HEK293T (cell line): Measurements from ENCODE around the gene ANKS1A.

Source experiments
- CTCF ChIA-PET: fragments of 350-600 bp; formaldehyde crosslinking; extraction: SDS; loops from one replicate; lab custom pipeline; 2021; ENCODE audit warnings: antibody characterized with exemption, inconsistent platforms; lab: Yijun Ruan, JAX
- POLR2A ChIA-PET: fragments of 350-600 bp; formaldehyde crosslinking; extraction: SDS; loops from one replicate; lab custom pipeline; 2020; ENCODE audit warnings: antibody characterized with exemption, inconsistent platforms; lab: Yijun Ruan, JAX
- DNase-seq: peaks from one replicate; pipeline ENCODE4 v3.0.0; 2012; ENCODE audit warnings: mixed read lengths; ENCODE audit errors: extremely low spot score
- ARNT ChIP-seq: fragments of 450-650 bp; IDR thresholded peaks from 2 replicates; pipeline ENCODE4 v1.6.1; 2017; ENCODE audit warnings: mild to moderate bottlenecking
- BHLHE40 ChIP-seq: fragments of 450-650 bp; IDR thresholded peaks from 2 replicates; pipeline ENCODE4 v1.6.1; 2016; ENCODE audit warnings: mild to moderate bottlenecking, moderate library complexity, borderline replicate concordance
- CTBP1 ChIP-seq: fragments of 450-650 bp; IDR thresholded peaks from 2 replicates; pipeline ENCODE4 v1.6.1; 2016; ENCODE audit warnings: borderline replicate concordance
- ELF4 ChIP-seq: fragments of 450-650 bp; IDR thresholded peaks from 2 replicates; pipeline ENCODE4 v1.6.1; 2017; ENCODE audit warnings: antibody characterized with exemption
- FOXA1 ChIP-seq: fragments of 450-650 bp; IDR thresholded peaks from 2 replicates; pipeline ENCODE4 v1.6.1; 2016; ENCODE audit warnings: mild to moderate bottlenecking
- FOXK2 ChIP-seq: fragments of 450-650 bp; IDR thresholded peaks from 2 replicates; pipeline ENCODE4 v1.6.1; 2016; ENCODE audit warnings: mild to moderate bottlenecking
- FOXM1 ChIP-seq: fragments of 450-650 bp; IDR thresholded peaks from 2 replicates; pipeline ENCODE4 v1.6.1; 2017; ENCODE audit warnings: mild to moderate bottlenecking, borderline replicate concordance
- HDGF ChIP-seq: fragments of 450-650 bp; IDR thresholded peaks from 2 replicates; pipeline ENCODE4 v1.6.1; 2017; ENCODE audit warnings: antibody characterized with exemption, borderline replicate concordance
- L3MBTL2 ChIP-seq: fragments of 450-650 bp; conservative IDR thresholded peaks from 2 replicates; pipeline ENCODE4 v1.6.1; 2016; ENCODE audit warnings: mild to moderate bottlenecking
- LEF1 ChIP-seq: fragments of 450-650 bp; IDR thresholded peaks from 2 replicates; pipeline ENCODE4 v1.6.1; 2017; ENCODE audit warnings: mild to moderate bottlenecking, borderline replicate concordance
- NFRKB ChIP-seq: fragments of 450-650 bp; IDR thresholded peaks from 2 replicates; pipeline ENCODE4 v1.6.1; 2016; ENCODE audit warnings: mild to moderate bottlenecking, moderate library complexity
- SP1 ChIP-seq: fragments of 450-650 bp; IDR thresholded peaks from 2 replicates; pipeline ENCODE4 v1.6.1; 2017
- SUZ12 ChIP-seq: fragments of 450-650 bp; IDR thresholded peaks from 2 replicates; pipeline ENCODE4 v1.6.1; 2016; ENCODE audit warnings: mild to moderate bottlenecking
- TARDBP ChIP-seq: fragments of 450-650 bp; IDR thresholded peaks from 2 replicates; pipeline ENCODE4 v1.6.1; 2016
- ZNF384 ChIP-seq: fragments of 450-650 bp; IDR thresholded peaks from 2 replicates; pipeline ENCODE4 v1.6.1; 2016
- TF ChIP-seq, protein P1 (sequence below): fragments of 450-650 bp; IDR thresholded peaks from 2 replicates; pipeline ENCODE4 v1.6.1; 2016

Gene ANKS1A

DNA sequence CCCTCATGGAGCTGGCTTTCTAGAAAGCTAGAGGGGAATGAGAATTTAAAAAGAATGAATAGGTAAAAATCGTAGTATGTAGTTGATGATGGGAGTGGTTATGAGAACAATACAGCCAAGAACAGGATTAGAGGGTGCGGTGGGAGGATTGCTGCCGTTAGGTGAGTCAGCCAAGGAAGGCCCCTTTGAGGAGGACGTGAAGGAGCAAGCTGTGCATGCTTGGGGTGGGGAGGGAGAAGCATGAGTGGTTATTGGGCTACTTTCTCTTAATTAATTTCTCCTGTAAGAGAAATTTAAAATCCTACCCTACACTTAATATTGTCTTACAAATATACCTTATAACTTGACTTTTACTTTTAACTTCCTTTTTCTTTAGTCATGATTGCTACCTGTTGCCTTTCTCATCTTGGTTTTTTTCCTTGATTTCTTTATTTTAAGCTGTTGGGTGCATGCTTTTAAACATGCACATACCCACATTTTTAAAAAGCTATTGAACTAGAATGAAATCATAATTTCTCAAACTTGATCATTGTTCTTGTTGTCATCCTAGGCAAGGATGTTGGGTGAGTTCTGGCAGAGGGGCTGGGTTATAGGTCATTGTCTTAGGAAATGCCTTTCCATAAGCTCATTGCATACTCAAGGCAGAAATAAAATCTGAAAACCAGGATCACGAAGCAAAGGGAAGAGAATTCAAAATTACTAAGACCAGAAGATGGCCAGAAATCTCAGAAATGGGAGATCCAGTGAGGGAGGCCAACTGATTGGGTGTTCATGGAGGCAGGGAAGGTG is 137.6 kb downstream of the ANKS1A start:
- POLR2A ChIA-PET: no interaction called here
- no peak for TF ChIP-seq CTBP1
- no peak for TF ChIP-seq L3MBTL2
- TF ChIP-seq ZNF384: no peak
- no peak for TF ChIP-seq BHLHE40
- TF ChIP-seq HDGF: no peak
- no peak for TF ChIP-seq SUZ12
- TF ChIP-seq SP1: no peak
- no peak for TF ChIP-seq TARDBP
- TF ChIP-seq FOXM1: no peak
- TF ChIP-seq NFRKB: no peak
- no peak for TF ChIP-seq FOXA1
- TF ChIP-seq, protein P1, sequence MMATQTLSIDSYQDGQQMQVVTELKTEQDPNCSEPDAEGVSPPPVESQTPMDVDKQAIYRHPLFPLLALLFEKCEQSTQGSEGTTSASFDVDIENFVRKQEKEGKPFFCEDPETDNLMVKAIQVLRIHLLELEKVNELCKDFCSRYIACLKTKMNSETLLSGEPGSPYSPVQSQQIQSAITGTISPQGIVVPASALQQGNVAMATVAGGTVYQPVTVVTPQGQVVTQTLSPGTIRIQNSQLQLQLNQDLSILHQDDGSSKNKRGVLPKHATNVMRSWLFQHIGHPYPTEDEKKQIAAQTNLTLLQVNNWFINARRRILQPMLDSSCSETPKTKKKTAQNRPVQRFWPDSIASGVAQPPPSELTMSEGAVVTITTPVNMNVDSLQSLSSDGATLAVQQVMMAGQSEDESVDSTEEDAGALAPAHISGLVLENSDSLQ: no peak
- no peak for TF ChIP-seq ELF4
- TF ChIP-seq LEF1: no peak
- no peak for TF ChIP-seq FOXK2
- no peak for TF ChIP-seq ARNT
- DNase-seq: no peak
- CTCF ChIA-PET: interaction anchor here (0.6 kb wide), 1 partner anchor 274 kb away, joined by 4 read pairs; no protein-coding TSS in a partner anchor

DNA sequence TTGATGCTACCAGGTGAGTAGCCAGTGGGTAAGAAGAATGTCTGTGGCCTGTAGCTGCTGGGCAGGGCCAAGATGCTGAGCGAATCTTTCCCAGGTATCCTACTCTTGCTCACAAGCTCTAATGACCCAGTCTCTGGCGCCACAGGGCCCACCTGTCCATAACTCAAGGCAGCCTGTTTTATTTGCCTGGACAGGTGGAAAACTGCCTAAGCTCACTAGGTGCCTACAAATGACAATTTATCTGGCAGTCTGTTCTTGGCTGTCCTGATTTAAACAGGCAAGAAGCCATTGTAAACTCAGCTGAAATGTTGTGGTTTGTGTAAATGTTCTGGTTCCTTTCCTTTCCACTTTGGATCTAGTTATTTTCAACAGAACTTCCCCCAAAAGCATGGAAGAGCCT is 138.8 kb downstream of the ANKS1A start:
- DNase-seq: no peak
- ChIA-PET POLR2A (no interaction called here), CTCF (no interaction called here)
- no peak for TF ChIP-seq BHLHE40
- TF ChIP-seq FOXK2: no peak
- no peak for TF ChIP-seq SUZ12
- no peak for TF ChIP-seq ELF4
- TF ChIP-seq FOXA1: no peak
- no peak for TF ChIP-seq NFRKB
- no peak for TF ChIP-seq ARNT
- no peak for TF ChIP-seq FOXM1
- TF ChIP-seq, protein P1: no peak
- no peak for TF ChIP-seq ZNF384
- TF ChIP-seq LEF1: no peak
- no peak for TF ChIP-seq TARDBP

DNA sequence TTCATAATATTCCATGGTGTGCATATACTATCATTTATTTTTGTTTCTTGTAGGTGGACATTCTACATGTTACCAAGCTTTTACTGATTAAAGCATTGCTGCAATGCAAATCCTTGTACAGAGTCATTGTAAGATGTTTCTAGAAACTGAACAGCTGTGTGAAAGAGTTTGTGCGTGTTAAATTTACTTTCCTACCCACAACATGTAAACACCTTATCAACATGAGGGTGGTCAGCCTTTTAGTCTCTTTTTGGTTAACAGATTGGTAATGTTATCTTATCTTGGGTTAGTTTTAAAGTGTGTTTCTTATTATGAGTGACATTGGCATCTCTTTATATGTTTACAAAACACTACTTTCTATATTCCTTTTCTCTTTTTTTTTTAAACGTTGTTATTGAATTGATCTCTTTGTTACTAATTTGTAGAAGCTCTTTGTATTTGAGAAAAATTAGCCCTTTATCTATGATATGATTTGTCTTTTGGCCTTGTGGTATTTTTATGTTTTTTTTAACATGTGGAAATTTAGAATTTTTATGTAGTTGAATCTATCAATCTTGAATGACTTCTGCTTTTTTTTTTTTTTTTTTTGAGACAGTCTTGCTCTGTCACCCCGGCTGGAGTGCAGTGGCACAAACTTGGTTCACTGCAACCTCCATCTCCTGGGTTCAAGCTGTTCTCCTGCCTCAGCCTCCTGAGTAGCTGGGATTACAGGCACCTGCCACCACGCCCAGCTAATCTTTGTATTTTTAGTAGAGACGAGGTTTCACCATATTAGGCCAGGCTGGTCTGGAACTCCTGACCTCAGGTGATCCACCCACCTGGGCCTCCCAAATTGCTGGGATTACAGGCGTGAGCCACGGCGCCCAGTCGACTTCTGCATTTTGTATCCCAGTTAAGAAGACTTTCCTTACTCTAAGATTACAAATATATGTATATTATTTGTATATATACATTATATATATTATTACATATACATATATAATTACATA is 140.0 kb downstream of the ANKS1A start:
- CTCF ChIA-PET: no interaction called here
- TF ChIP-seq ELF4: no peak
- TF ChIP-seq FOXM1: no peak
- no peak for DNase-seq
- POLR2A ChIA-PET: no interaction called here

DNA sequence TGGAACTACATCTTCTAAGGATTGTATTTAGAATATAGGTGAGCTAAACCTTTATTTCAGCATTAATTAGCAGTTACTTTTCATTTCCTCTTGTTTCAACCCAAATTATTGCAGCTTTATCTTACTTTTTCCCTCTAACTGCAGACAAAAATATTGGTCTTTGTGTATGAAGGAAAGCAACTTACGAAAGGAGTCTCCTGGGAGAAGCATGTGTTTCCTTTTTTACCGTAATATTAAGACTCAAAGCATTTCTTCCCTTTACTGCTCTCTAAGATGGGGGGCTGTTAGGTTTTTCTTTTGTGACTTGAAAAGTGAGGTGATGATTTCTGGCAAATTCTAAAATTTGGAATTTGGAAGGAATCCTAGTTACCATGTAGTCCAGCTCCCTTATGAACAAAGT is 141.0 kb downstream of the ANKS1A start:
- ChIA-PET POLR2A (no interaction called here), CTCF (no interaction called here)

More for the DNA sequence above, 141.0 kb downstream of the ANKS1A start:
- DNase-seq: no peak
- TF ChIP-seq FOXA1 (no peak), NFRKB (no peak), FOXK2 (no peak), BHLHE40 (no peak), CTBP1 (no peak), ARNT (no peak), ZNF384 (no peak), TARDBP (no peak), FOXM1 (no peak), ELF4 (no peak), SUZ12 (no peak), SP1 (no peak), LEF1 (no peak)
- TF ChIP-seq, protein P1: no peak
